GM23338 (cell line): ENCODE measurements around the gene STX11. TPM values are rescaled to one million over a fixed set of nuclear protein-coding genes. Genes with fewer than 3 reads are reported as not detected.

ENCODE experiments used
- ATAC-seq: fragments of 200-7000 bp; cut with Tn5 transposase; 3 replicates; pipeline ENCODE4 v1.9.1; 2020
- DNase-seq: peaks from one replicate; pipeline ENCODE4 v3.0.0-alpha.2; 2015; ENCODE audit warnings: low spot score
- H2AFZ ChIP-seq: fragments of 200-600 bp; sonication (generic); 2 replicates; pipeline ENCODE4 v1.8.0; 2016; ENCODE audit warnings: antibody characterized with exemption, mild to moderate bottlenecking, moderate library complexity
- H3F3A ChIP-seq: fragments of 200-600 bp; sonication (generic); replicated peaks from 2 replicates; pipeline ENCODE4 v1.8.0; 2017; ENCODE audit warnings: antibody characterized with exemption, mixed run types, low read depth
- H3K27ac ChIP-seq: fragments of 200-600 bp; sonication (generic); 2 replicates; pipeline ENCODE4 v1.6.1; 2016; ENCODE audit warnings: low read depth
- H3K27me3 ChIP-seq: fragments of 200-600 bp; sonication (generic); 2 replicates; pipeline ENCODE4 v1.8.0; 2016; ENCODE audit warnings: mild to moderate bottlenecking, mixed run types, moderate library complexity; ENCODE audit not compliant: insufficient read depth
- H3K36me3 ChIP-seq: fragments of 200-600 bp; sonication (generic); 2 replicates; pipeline ENCODE4 v1.8.0; 2016; ENCODE audit warnings: mild to moderate bottlenecking; ENCODE audit not compliant: insufficient read depth
- H3K4me1 ChIP-seq: fragments of 200-600 bp; sonication (generic); 2 replicates; pipeline ENCODE4 v1.8.0; 2016; ENCODE audit warnings: mild to moderate bottlenecking, moderate library complexity; ENCODE audit not compliant: insufficient read depth
- H3K4me2 ChIP-seq: fragments of 200-600 bp; sonication (generic); 2 replicates; pipeline ENCODE4 v1.7.1; 2017; ENCODE audit warnings: mixed run types
- H3K4me3 ChIP-seq: fragments of 200-600 bp; sonication (generic); 2 replicates; pipeline ENCODE4 v1.6.1; 2016; ENCODE audit warnings: mixed run types
- H3K79me2 ChIP-seq: fragments of 200-600 bp; sonication (generic); replicated peaks from 2 replicates; pipeline ENCODE4 v1.8.0; 2017; ENCODE audit warnings: mild to moderate bottlenecking; ENCODE audit not compliant: insufficient read depth
- H3K9me2 ChIP-seq: fragments of 200-600 bp; sonication (generic); 2 replicates; pipeline ENCODE4 v1.8.0; 2017; ENCODE audit not compliant: insufficient read depth
- H4K20me1 ChIP-seq: fragments of 200-600 bp; sonication (generic); replicated peaks from 2 replicates; pipeline ENCODE4 v1.8.0; 2017; ENCODE audit warnings: mild to moderate bottlenecking; ENCODE audit not compliant: insufficient read depth
- H3K27ac Mint-ChIP-seq: 2 replicates; pipeline ENCODE4 v1.8.0; 2020; ENCODE audit warnings: inconsistent platforms, mild to moderate bottlenecking, moderate library complexity, mixed read lengths
- H3K27me3 Mint-ChIP-seq: 3 replicates; pipeline ENCODE4 v1.8.0; 2022; ENCODE audit warnings: low read depth, mild to moderate bottlenecking, moderate library complexity, mixed read lengths, inconsistent platforms; ENCODE audit not compliant: insufficient read depth, poor library complexity
- H3K36me3 Mint-ChIP-seq: 3 replicates; pipeline ENCODE4 v1.8.0; 2021; ENCODE audit warnings: low read depth, mild to moderate bottlenecking, inconsistent platforms, moderate library complexity, mixed read lengths
- H3K4me1 Mint-ChIP-seq: 3 replicates; pipeline ENCODE4 v1.8.0; 2020; ENCODE audit warnings: mild to moderate bottlenecking, inconsistent platforms, mixed read lengths
- H3K4me3 Mint-ChIP-seq: 3 replicates; pipeline ENCODE4 v1.8.0; 2021; ENCODE audit warnings: moderate library complexity, mild to moderate bottlenecking, inconsistent platforms, mixed read lengths
- H3K9me3 Mint-ChIP-seq: 3 replicates; pipeline ENCODE4 v1.8.0; 2020; ENCODE audit warnings: moderate library complexity, mild to moderate bottlenecking, inconsistent platforms, mixed read lengths
- CREB1 ChIP-seq: fragments of 250-450 bp; sonication (Bioruptor Pico); IDR thresholded peaks from 2 replicates; pipeline ENCODE4 v1.5.0; 2020; ENCODE audit warnings: low read depth, mild to moderate bottlenecking, moderate library complexity
- CTCF ChIP-seq, 2 experiments: fragments of 200-600 bp in 1 of 2; sonication (generic) in 1 of 2; conservative IDR thresholded peaks; 2 replicates each; pipeline versions ENCODE4 v1.5.1 to v1.6.1; 2016 to 2017; ENCODE audit warnings: antibody characterized with exemption in 2 of 2, low read depth in 2 of 2, mild to moderate bottlenecking in 2 of 2, moderate library complexity in 1 of 2
- ETS1 ChIP-seq: IDR thresholded peaks from 2 replicates; pipeline ENCODE4 v1.6.1; 2016; ENCODE audit warnings: antibody characterized with exemption
- EZH2 ChIP-seq: fragments of 200-600 bp; sonication (generic); IDR thresholded peaks from one replicate; pipeline ENCODE4 v1.8.0; 2017; ENCODE audit warnings: antibody characterized with exemption, mild to moderate bottlenecking, low read depth; ENCODE audit not compliant: unreplicated experiment
- EZH2phosphoT487 ChIP-seq: fragments of 200-600 bp; sonication (generic); IDR thresholded peaks from one replicate; pipeline ENCODE4 v1.8.1; 2018; ENCODE audit warnings: antibody characterized with exemption; ENCODE audit not compliant: unreplicated experiment
- POLR2AphosphoS5 ChIP-seq: IDR thresholded peaks from 2 replicates; pipeline ENCODE4 v1.6.1; 2016; ENCODE audit warnings: antibody characterized with exemption, low read depth
- STAT1 ChIP-seq: IDR thresholded peaks from one replicate; pipeline ENCODE4 v1.6.1; 2016; ENCODE audit warnings: antibody characterized with exemption; ENCODE audit not compliant: unreplicated experiment
- ZNF114 ChIP-seq: fragments of 250-450 bp; sonication (Bioruptor Pico); IDR thresholded peaks from 2 replicates; pipeline ENCODE4 v1.5.0; 2020; ENCODE audit warnings: mild to moderate bottlenecking, moderate library complexity
- ZNF331 ChIP-seq: fragments of 250-450 bp; sonication (Bioruptor Pico); IDR thresholded peaks from 2 replicates; pipeline ENCODE4 v1.5.0; 2020; ENCODE audit warnings: low read depth, mild to moderate bottlenecking, moderate library complexity
- polyA plus RNA-seq: library from polyadenylated mRNA; unstranded; fragments of >200 nt; fragmentation: Nextera tagmentation; extraction: Ambion mirVana; gene quantifications from 2 replicates; pipeline ENCODE4 v1.2.1, GENCODE V29; 2016
- total RNA-seq: library from RNA; depleted of rRNA; stranded (reverse); fragments of >200 nt; shearing (Covaris generic); gene quantifications from 2 replicates; pipeline ENCODE4 v1.2.3, GENCODE V29; 2014

STX11 gene
- total and polyA plus RNA-seq, 2 experiments from 2014 or later = 0.35 to 0.52 TPM

GRCh38 chr6:144174006-144174405 is 23.7 kb downstream of the STX11 start:
- DNase-seq (no peak), ATAC-seq (no peak)
- peaks cover 3% of the 10 kb centered on the region; the same call in 1 of the 2 replicates for H3K9me2 ChIP-seq
- H3K27ac Mint-ChIP-seq = no peak overlapping the region
- 0 out of 3 replicates have a peak, but pooled peaks cover 5% of the 10 kb centered on the region for H3K9me3 Mint-ChIP-seq
- H4K20me1 ChIP-seq = 0 out of 2 replicates have a peak, but pooled peaks cover 4% of the 10 kb centered on the region
- no peaks in the 10 kb centered on the region for H3F3A ChIP-seq
- TF ChIP-seq CREB1 (no peak), CTCF (conservative IDR thresholded peaks at IDR 0.05; ENCODE audit: low read depth in 2 of 2) (no peak)
- H3K4me3 Mint-ChIP-seq = no peak overlapping the region
- no peaks in the 10 kb centered on the region for H3K36me3 ChIP-seq
- no peaks in the 10 kb centered on the region for H3K36me3 Mint-ChIP-seq
- no peak overlapping the region for H3K4me2 ChIP-seq
- no peaks in the 10 kb centered on the region for H3K4me1 ChIP-seq
- H3K27ac ChIP-seq = no peak overlapping the region
- no peaks in the 10 kb centered on the region for H3K27me3 ChIP-seq
- no peaks in the 10 kb centered on the region for H3K79me2 ChIP-seq
- H2AFZ ChIP-seq = no peak overlapping the region
- no peak overlapping the region for H3K4me3 ChIP-seq
- H3K4me1 Mint-ChIP-seq = no peaks in the 10 kb centered on the region
- peaks cover 6% of the 10 kb centered on the region for H3K27me3 Mint-ChIP-seq

GRCh38 chr6:144176043-144176442 is 25.7 kb downstream of the STX11 start:
- no peak overlapping the region for H3K27ac Mint-ChIP-seq
- ATAC-seq (peak; percentile 34; the same call in 2 of the 3 replicates), DNase-seq (no peak)
- no peak overlapping the region for H3K27ac ChIP-seq
- H3K4me3 ChIP-seq = no peak overlapping the region
- H3K9me2 ChIP-seq = no peaks in the 10 kb centered on the region; the same call in 1 of the 2 replicates
- 0 out of 3 replicates have a peak, but pooled peaks cover 5% of the 10 kb centered on the region for H3K9me3 Mint-ChIP-seq
- TF ChIP-seq ETS1 (no peak), ZNF114 (CRISPR knock-in tag) (no peak), EZH2 (no peak), ZNF331 (CRISPR knock-in tag) (no peak), POLR2AphosphoS5 (no peak), EZH2phosphoT487 (no peak)
- H3K27me3 Mint-ChIP-seq = peaks cover 9% of the 10 kb centered on the region
- no peaks in the 10 kb centered on the region for H3K36me3 Mint-ChIP-seq
- no peaks in the 10 kb centered on the region for H3F3A ChIP-seq
- no peaks in the 10 kb centered on the region for H3K4me1 ChIP-seq
- no peaks in the 10 kb centered on the region for H3K27me3 ChIP-seq
- H3K4me2 ChIP-seq = no peak overlapping the region
- H4K20me1 ChIP-seq = 0 out of 2 replicates have a peak, but pooled peaks cover 4% of the 10 kb centered on the region
- H2AFZ ChIP-seq = peak overlapping the region; percentile 83
- no peaks in the 10 kb centered on the region for H3K36me3 ChIP-seq
- H3K4me3 Mint-ChIP-seq = no peak overlapping the region
- H3K4me1 Mint-ChIP-seq = no peaks in the 10 kb centered on the region
- no peaks in the 10 kb centered on the region for H3K79me2 ChIP-seq

GRCh38 chr6:144177726-144178125 is 27.4 kb downstream of the STX11 start:
- no peaks in the 10 kb centered on the region for H3K36me3 Mint-ChIP-seq
- Histone ChIP-seq H3K36me3 (no peaks in the 10 kb centered on the region), H3K4me2 (no peak overlapping the region), H4K20me1 (0 out of 2 replicates have a peak, but pooled peaks cover 4% of the 10 kb centered on the region), H3K27me3 (no peaks in the 10 kb centered on the region), H3K79me2 (no peaks in the 10 kb centered on the region), H3K27ac (no peak overlapping the region), H2AFZ (no peak overlapping the region), H3K9me2 (no peaks in the 10 kb centered on the region; the same call in 1 of the 2 replicates), H3K4me3 (no peak overlapping the region), H3F3A (no peaks in the 10 kb centered on the region), H3K4me1 (no peaks in the 10 kb centered on the region)
- H3K4me3 Mint-ChIP-seq = no peak overlapping the region
- H3K9me3 Mint-ChIP-seq = 0 out of 3 replicates have a peak, but pooled peaks cover 5% of the 10 kb centered on the region
- peaks cover 9% of the 10 kb centered on the region for H3K27me3 Mint-ChIP-seq
- DNase-seq = no peak
- H3K4me1 Mint-ChIP-seq = no peaks in the 10 kb centered on the region
- no peak for ATAC-seq
- H3K27ac Mint-ChIP-seq = no peak overlapping the region
- TF ChIP-seq ETS1 (no peak), EZH2phosphoT487 (no peak), ZNF114 (CRISPR knock-in tag) (no peak), STAT1 (no peak)
